K562 (cell line): ENCODE measurements around the gene TMTC2. TPM values are rescaled to one million over a fixed set of nuclear protein-coding genes. Genes with fewer than 3 reads are reported as not detected.
A peak's percentile ranks its signal among the peaks of the same experiment; 100 is the strongest.

Source experiments
- ATAC-seq: fragments of 200-7000 bp; cut with Tn5 transposase; 3 replicates; pipeline ENCODE4 v1.9.1; 2020; ENCODE audit warnings: moderate library complexity
- BruUV-seq: library from RNA; stranded (reverse); fragments of 400-500 nt; replicated peaks from 2 replicates; lab custom pipeline; 2021; lab: Mats Ljungman, UMichigan
- CTCF ChIA-PET: fragments of 300-600 bp; formaldehyde crosslinking; extraction: SDS; loops from one replicate; lab custom pipeline; 2021; ENCODE audit warnings: low intra/inter-chr PET ratio; lab: Yijun Ruan, JAX
- POLR2A ChIA-PET: fragments of 300-600, 350-650 bp; sonication (Branson Sonifier 250); formaldehyde crosslinking; extraction: SDS; loops from one replicate; lab custom pipeline; 2021; ENCODE audit warnings: antibody characterized with exemption, inconsistent platforms; lab: Yijun Ruan, JAX
- DNase-seq, 4 experiments: peaks; one replicate each; pipeline versions ENCODE4 v3.0.0 to v3.0.0-alpha.2; 2011 to 2018; ENCODE audit warnings: low spot score in 3 of 4, mixed read lengths in 3 of 4; ENCODE audit errors: extremely low read depth in 1 of 4
- FAIRE-seq: peaks from 2 replicates; lab custom pipeline; 2011; peaks lifted over from hg19 to GRCh38; lab: Jason Lieb, UNC
- H2AFZ ChIP-seq: 2 replicates; pipeline ENCODE4 v1.6.0; 2011; ENCODE audit warnings: low read depth, low read length, control low read depth, inconsistent platforms
- H3K27ac ChIP-seq: fragments of 200-600 bp; 3 replicates; pipeline ENCODE4 v1.8.0; 2011; ENCODE audit warnings: low read depth, mild to moderate bottlenecking, control low read depth, inconsistent platforms, low read length, moderate library complexity, mixed read lengths; ENCODE audit errors: extremely low read depth
- H3K27me3 ChIP-seq, 2 experiments: fragments of 300-600 bp in 1 of 2; 2 replicates in 1 of 2; 3 replicates in 1 of 2; pipeline versions ENCODE4 v1.6.0 to v1.8.0; 2011; ENCODE audit warnings: inconsistent platforms in 2 of 2, low read length in 2 of 2, mild to moderate bottlenecking in 1 of 2, mixed read lengths in 1 of 2, moderate library complexity in 1 of 2; ENCODE audit not compliant: control insufficient read depth in 2 of 2, insufficient read depth in 2 of 2
- H3K36me3 ChIP-seq: fragments of 300-600 bp; 3 replicates; pipeline ENCODE4 v1.8.0; 2011; ENCODE audit warnings: mild to moderate bottlenecking, low read length, inconsistent platforms; ENCODE audit not compliant: control insufficient read depth, insufficient read depth
- H3K4me1 ChIP-seq, 2 experiments: fragments of 200-600 bp in 1 of 2; replicated peaks in 1 of 2; 2 replicates in 1 of 2; 3 replicates in 1 of 2; pipeline versions ENCODE4 v1.5.1 to v1.8.0; 2011; ENCODE audit warnings: inconsistent platforms in 2 of 2, low read length in 2 of 2, mild to moderate bottlenecking in 1 of 2, mixed read lengths in 1 of 2, moderate library complexity in 1 of 2; ENCODE audit not compliant: control insufficient read depth in 2 of 2, insufficient read depth in 2 of 2
- H3K4me2 ChIP-seq: 2 replicates; pipeline ENCODE4 v1.6.1; 2011; ENCODE audit warnings: low read length, control low read depth, inconsistent platforms, mixed read lengths; ENCODE audit not compliant: insufficient read depth
- H3K4me3 ChIP-seq: fragments of 200-600 bp; sonication (generic), shearing (Covaris generic); 2 replicates; pipeline ENCODE4 v1.5.1; 2016; ENCODE audit warnings: control low read depth, inconsistent platforms
- H3K79me2 ChIP-seq: fragments of 200-600 bp; 3 replicates; pipeline ENCODE4 v1.8.0; 2011; ENCODE audit warnings: low read length, inconsistent platforms; ENCODE audit not compliant: control insufficient read depth, insufficient read depth
- H3K9ac ChIP-seq, 2 experiments: 2 replicates each; pipeline versions ENCODE4 v1.6.0 to v1.6.1; 2011; ENCODE audit warnings: low read depth in 2 of 2, low read length in 2 of 2, control low read depth in 1 of 2, inconsistent platforms in 1 of 2, mild to moderate bottlenecking in 1 of 2, mixed read lengths in 1 of 2; ENCODE audit not compliant: insufficient read depth in 1 of 2
- H3K9me1 ChIP-seq: one replicate; pipeline ENCODE4 v1.6.0; 2011; ENCODE audit warnings: inconsistent platforms, mild to moderate bottlenecking, low read length, moderate library complexity; ENCODE audit not compliant: control insufficient read depth, insufficient read depth
- H3K9me3 ChIP-seq: replicated peaks from 2 replicates; pipeline ENCODE4 v1.5.1; 2011; ENCODE audit warnings: low read depth, low read length, inconsistent platforms; ENCODE audit not compliant: control insufficient read depth, insufficient read depth
- H4K20me1 ChIP-seq: replicated peaks from 2 replicates; pipeline ENCODE4 v1.6.1; 2011; ENCODE audit warnings: low read length, inconsistent platforms, mixed read lengths; ENCODE audit not compliant: control insufficient read depth, insufficient read depth
- ARHGAP35 ChIP-seq: fragments of 450-650 bp; IDR thresholded peaks from 2 replicates; pipeline ENCODE4 v1.6.1; 2018; ENCODE audit not compliant: partially characterized antibody
- BCL6 ChIP-seq: fragments of 250-450 bp; sonication (Bioruptor Pico); IDR thresholded peaks from 2 replicates; pipeline ENCODE4 v1.4.0; 2020
- CBX1 ChIP-seq: sonication (generic); IDR thresholded peaks from 2 replicates; pipeline ENCODE4 v1.6.1; 2016; ENCODE audit warnings: antibody characterized with exemption, low read depth, mild to moderate bottlenecking
- FOXM1 ChIP-seq, 2 experiments: fragments of 450-650 bp in 1 of 2; sonication (generic) in 1 of 2; formaldehyde crosslinking in 1 of 2; IDR thresholded peaks; 2 replicates each; pipeline versions ENCODE4 v1.6.1 to v1.9.0; 2017 to 2022; ENCODE audit warnings: low read depth in 2 of 2, mild to moderate bottlenecking in 2 of 2, missing genetic modification reagents in 1 of 2, moderate library complexity in 1 of 2
- FOXO4 ChIP-seq: fragments of 450-650 bp; formaldehyde crosslinking; IDR thresholded peaks from 2 replicates; pipeline ENCODE4 v1.4.0; 2020; ENCODE audit warnings: mild to moderate bottlenecking, moderate library complexity
- HDAC1 ChIP-seq, 2 experiments: fragments of 450-650 bp; IDR thresholded peaks; 2 replicates each; pipeline ENCODE4 v1.6.1; 2016 to 2017; ENCODE audit warnings: inconsistent platforms in 1 of 2, mild to moderate bottlenecking in 1 of 2, moderate library complexity in 1 of 2
- IRF2 ChIP-seq: sonication (generic); formaldehyde crosslinking; IDR thresholded peaks from 2 replicates; pipeline ENCODE4 v1.8.1; 2022; ENCODE audit warnings: mild to moderate bottlenecking, missing genetic modification reagents
- KAT2B ChIP-seq: IDR thresholded peaks from one replicate; pipeline ENCODE4 v1.6.1; 2012; ENCODE audit warnings: low read depth, mild to moderate bottlenecking, control low read depth, inconsistent platforms, low read length, moderate library complexity
- NEUROD1 ChIP-seq: fragments of 150-350 bp; IDR thresholded peaks from 2 replicates; pipeline ENCODE4 v1.6.1; 2014; ENCODE audit warnings: borderline replicate concordance, low read length, low read depth; ENCODE audit not compliant: partially characterized antibody
- NUFIP1 ChIP-seq: fragments of 450-650 bp; IDR thresholded peaks from 2 replicates; pipeline ENCODE4 v1.6.1; 2018; ENCODE audit not compliant: partially characterized antibody
- RAD51 ChIP-seq: fragments of 450-650 bp; IDR thresholded peaks from 2 replicates; pipeline ENCODE4 v1.7.1; 2016; ENCODE audit warnings: low read depth, mild to moderate bottlenecking, borderline replicate concordance
- TAF7 ChIP-seq: fragments of 450-650 bp; IDR thresholded peaks from 2 replicates; pipeline ENCODE4 v1.6.1; 2016; ENCODE audit warnings: missing genetic modification characterization, missing compliant biosample characterization
- TCF7L2 ChIP-seq: fragments of 150-350 bp; IDR thresholded peaks from 2 replicates; pipeline ENCODE4 v1.6.1; 2016; ENCODE audit warnings: low read depth, mild to moderate bottlenecking, low read length, moderate library complexity
- ZNF263 ChIP-seq: sonication (generic); formaldehyde crosslinking; IDR thresholded peaks from 2 replicates; pipeline ENCODE4 v1.8.0; 2022; ENCODE audit warnings: mild to moderate bottlenecking, missing genetic modification reagents, borderline replicate concordance
- ZNF699 ChIP-seq: fragments of 250-450 bp; sonication (Bioruptor Pico); IDR thresholded peaks from 2 replicates; pipeline ENCODE4 v1.8.0; 2021; ENCODE audit warnings: mild to moderate bottlenecking, moderate library complexity; ENCODE audit not compliant: insufficient replicate concordance
- ZNF766 ChIP-seq: fragments of 200-800 bp; sonication (Bioruptor generic); conservative IDR thresholded peaks from 2 replicates; pipeline ENCODE4 v1.6.1; 2016; ENCODE audit warnings: missing genetic modification characterization, missing compliant biosample characterization
- WGBS: fragments of 100-300 bp; shearing (Covaris generic); methylation state at CpG from one replicate; pipeline ENCODE4 v1.1.6; 2016; ENCODE audit warnings: low coverage, mixed read lengths; ENCODE audit not compliant: insufficient coverage; ENCODE audit errors: missing lambda C conversion rate; 5-methylcytosine and 5-hydroxymethylcytosine counted together
- in situ Hi-C: fragments of 300-500 bp; cut with MboI; formaldehyde crosslinking; loops from 4 replicates; pipeline ENCODE4 v1.15.0; 2018; ENCODE audit warnings: inconsistent platforms, mixed read lengths
- intact Hi-C: fragments of 100-400 bp; cut with micrococcal nuclease; formaldehyde crosslinking; loops from 2 replicates; pipeline ENCODE4 v1.14.2; 2022
- polyA plus RNA-seq, 8 experiments: library from polyadenylated mRNA; depleted of rRNA in 4 of 8; stranded (reverse) in 5 of 8; unstranded in 3 of 8; fragments of >200 nt; fragmentation: Nextera tagmentation in 2 of 8; fragmentation: Illumina TruSeq in 1 of 8; extraction: Ambion mirVana in 2 of 8; extraction: Trizol in 1 of 8; gene quantifications; 2 replicates each; pipeline versions ENCODE4 v1.2.1 to v1.2.3, GENCODE V29; 2011 to 2014; ENCODE audit warnings: inconsistent platforms in 1 of 8, missing spikeins in 1 of 8
- total RNA-seq, 7 experiments: library from RNA; depleted of rRNA in 6 of 7; stranded (reverse); fragments of >200 nt in 6 of 7; fragmentation: Illumina TruSeq in 2 of 7; extraction: Trizol in 2 of 7; gene quantifications; 2 replicates each; pipeline versions ENCODE4 v1.2.1 to v1.2.3, GENCODE V29; 2011 to 2021; ENCODE audit warnings: low replicate concordance in 1 of 7
- TF ChIP-seq, protein P1 (sequence below), 3 experiments: fragments of 200-800 bp in 1 of 3; sonication (Bioruptor generic) in 1 of 3; sonication (generic) in 1 of 3; formaldehyde crosslinking in 1 of 3; IDR thresholded peaks; 2 replicates each; pipeline versions ENCODE4 v1.6.1 to v1.8.0; 2016 to 2022; ENCODE audit warnings: mild to moderate bottlenecking in 2 of 3, missing compliant biosample characterization in 2 of 3, missing genetic modification characterization in 2 of 3, missing genetic modification reagents in 1 of 3
- TF ChIP-seq, protein P2 (sequence below): IDR thresholded peaks from 2 replicates; pipeline ENCODE4 v1.6.1; 2016; ENCODE audit warnings: missing genetic modification characterization, missing compliant biosample characterization

Gene TMTC2
- total and polyA plus RNA-seq, 9 of the 15 experiments (the other 6 are each of a cell fraction or from before 2014, with no cell fraction given) = 0.29 to 1.1 (median 0.55) TPM

- DNase-seq (no peak), FAIRE-seq (peak; percentile 26), ATAC-seq (no peak)
- no peaks in the 10 kb centered on the region for H4K20me1 ChIP-seq
- H3K4me3 ChIP-seq = no peak overlapping the region
- H3K9me1 ChIP-seq = no peaks in the 10 kb centered on the region
- H3K79me2 ChIP-seq = no peaks in the 10 kb centered on the region
- in situ Hi-C loops = no loop called here
- no peak overlapping the region for H3K27ac ChIP-seq
- intact Hi-C loops = loop anchor here (10.0 kb wide), 1 partner anchor 77 kb away; no protein-coding TSS in a partner anchor
- no TSS peak for BruUV-seq
- H3K9ac ChIP-seq = no peak overlapping the region
- ChIA-PET POLR2A (no interaction called here), CTCF (no interaction called here)
- 8% methylated on average over 1 of the region's 1 CpG for WGBS
- H3K9me3 ChIP-seq = no peaks in the 10 kb centered on the region
- H2AFZ ChIP-seq = no peak overlapping the region
- H3K36me3 ChIP-seq = no peaks in the 10 kb centered on the region
- H3K4me1 ChIP-seq = peaks cover 0 to 6% of the 10 kb centered on the region in 2 experiments; a peak in 3 of 5 replicates
- no peak overlapping the region for H3K4me2 ChIP-seq
- no peaks in the 10 kb centered on the region for H3K27me3 ChIP-seq
- no peak for TF ChIP-seq ZNF699 (CRISPR knock-in tag)
- no peak for TF ChIP-seq NUFIP1
- no peak for TF ChIP-seq KAT2B
- no peak for TF ChIP-seq RAD51
- no peak for TF ChIP-seq IRF2 (CRISPR knock-in tag)
- TF ChIP-seq, protein P1, sequence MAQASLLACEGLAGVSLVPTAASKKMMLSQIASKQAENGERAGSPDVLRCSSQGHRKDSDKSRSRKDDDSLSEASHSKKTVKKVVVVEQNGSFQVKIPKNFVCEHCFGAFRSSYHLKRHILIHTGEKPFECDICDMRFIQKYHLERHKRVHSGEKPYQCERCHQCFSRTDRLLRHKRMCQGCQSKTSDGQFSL (CRISPR knock-in tag; IDR thresholded peaks at IDR 0.05) = no peak
- TF ChIP-seq, protein P1 (tag; IDR thresholded peaks at IDR 0.05) = no peak
- TF ChIP-seq BCL6 = no peak
- TF ChIP-seq ARHGAP35 = no peak
- TF ChIP-seq CBX1 = no peak
- TF ChIP-seq HDAC1 (IDR thresholded peaks at IDR 0.05) = no peak
- TF ChIP-seq ZNF766 (CRISPR knock-in tag) = no peak
- TF ChIP-seq NEUROD1 = no peak
- no peak for TF ChIP-seq FOXM1 (IDR thresholded peaks at IDR 0.05; ENCODE audit: low read depth)
- no peak for TF ChIP-seq FOXM1 (CRISPR knock-in tag; IDR thresholded peaks at IDR 0.05; ENCODE audit: low read depth)
- no peak for TF ChIP-seq FOXO4 (CRISPR knock-in tag)
- no peak for TF ChIP-seq ZNF263 (CRISPR knock-in tag)
- TF ChIP-seq, protein P2, sequence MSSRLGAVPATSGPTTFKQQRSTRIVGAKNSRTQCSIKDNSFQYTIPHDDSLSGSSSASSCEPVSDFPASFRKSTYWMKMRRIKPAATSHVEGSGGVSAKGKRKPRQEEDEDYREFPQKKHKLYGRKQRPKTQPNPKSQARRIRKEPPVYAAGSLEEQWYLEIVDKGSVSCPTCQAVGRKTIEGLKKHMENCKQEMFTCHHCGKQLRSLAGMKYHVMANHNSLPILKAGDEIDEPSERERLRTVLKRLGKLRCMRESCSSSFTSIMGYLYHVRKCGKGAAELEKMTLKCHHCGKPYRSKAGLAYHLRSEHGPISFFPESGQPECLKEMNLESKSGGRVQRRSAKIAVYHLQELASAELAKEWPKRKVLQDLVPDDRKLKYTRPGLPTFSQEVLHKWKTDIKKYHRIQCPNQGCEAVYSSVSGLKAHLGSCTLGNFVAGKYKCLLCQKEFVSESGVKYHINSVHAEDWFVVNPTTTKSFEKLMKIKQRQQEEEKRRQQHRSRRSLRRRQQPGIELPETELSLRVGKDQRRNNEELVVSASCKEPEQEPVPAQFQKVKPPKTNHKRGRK (tag) = no peak
- TF ChIP-seq TCF7L2 = no peak
- TF ChIP-seq TAF7 (tag) = no peak
Observed at GRCh38 chr12:83092129-83092528, 405.4 kb downstream of the TMTC2 start.
